NCI-H1436 treated with DMSO at 0.1 percent for 48 hours (cell line): ENCODE data around the gene CAND2.

Experiments
- DNase-seq: peaks from one replicate; lab custom pipeline; 2025; lab: John Stamatoyannopoulos, UW

CAND2 gene

DNA sequence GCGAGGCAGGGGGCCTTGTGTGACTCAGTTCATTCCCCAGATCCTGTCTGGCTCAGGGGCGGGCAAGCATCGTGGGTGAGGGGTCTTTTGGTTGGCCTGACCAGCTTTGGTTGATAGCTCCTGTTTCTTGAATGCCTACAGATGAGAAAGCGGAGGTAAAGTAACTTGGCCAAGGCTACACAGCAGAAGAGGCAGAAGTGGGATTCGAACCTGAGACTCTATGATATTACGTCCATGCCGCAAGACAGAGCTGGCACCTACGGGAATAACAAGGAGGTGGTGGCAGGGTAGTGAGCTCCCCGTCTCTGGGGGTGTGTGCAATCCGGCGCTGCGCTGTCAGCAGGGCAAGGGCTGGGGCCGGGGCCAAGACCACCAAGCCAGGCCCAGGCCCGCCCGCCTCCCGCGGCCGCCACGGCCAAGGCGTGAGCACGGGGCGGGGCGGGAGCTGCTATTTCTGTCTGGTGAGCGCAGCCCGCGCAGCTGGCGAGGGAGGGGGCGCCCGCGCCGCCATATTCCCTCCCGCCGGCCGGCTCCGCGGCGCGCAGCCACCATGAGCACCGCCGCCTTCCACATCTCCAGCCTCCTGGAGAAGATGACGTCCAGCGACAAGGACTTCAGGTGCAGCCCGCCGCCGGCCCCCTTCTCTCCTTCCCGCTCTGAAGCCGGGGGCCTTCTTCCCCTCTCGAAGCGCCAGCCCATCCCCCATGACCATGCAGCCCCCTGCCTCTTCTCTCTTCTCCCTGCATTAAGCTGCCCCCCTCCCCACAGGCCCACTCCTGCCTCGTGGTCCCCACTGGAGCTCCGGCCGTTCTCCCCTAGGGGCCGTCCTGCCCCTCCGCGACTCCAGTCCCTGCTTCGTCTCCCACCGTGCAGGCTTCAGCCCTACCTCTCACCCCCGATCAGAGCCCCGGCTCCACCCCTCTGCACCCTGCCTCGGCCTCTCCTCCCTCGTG is at the start of gene CAND2:
TSS of gene CAND2 (plus strand) at position 510 of the 953 bp plus-strand sequence. CDS start at position 551, 41 bp downstream.
- no peak for DNase-seq

DNA sequence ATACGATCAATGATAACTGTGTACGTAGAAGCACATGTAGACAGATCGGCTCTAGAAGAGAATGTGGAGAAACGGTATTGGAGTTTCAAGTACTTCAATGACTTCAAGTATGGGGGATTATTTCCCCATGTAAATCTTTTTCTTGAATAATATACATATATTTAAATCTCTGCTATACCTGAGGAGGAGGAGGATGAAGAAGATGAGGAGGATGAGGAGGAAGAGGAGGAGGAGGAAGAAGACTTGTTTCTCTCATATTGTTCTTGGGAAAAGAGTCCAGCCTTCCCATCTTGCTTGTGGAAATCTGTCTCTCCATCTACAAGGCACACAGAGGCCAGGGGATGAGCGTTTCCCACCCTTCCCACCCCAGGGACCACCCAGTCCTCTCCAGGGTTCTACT is 48.0 kb upstream of the CAND2 start:
- DNase-seq: no peak

DNA sequence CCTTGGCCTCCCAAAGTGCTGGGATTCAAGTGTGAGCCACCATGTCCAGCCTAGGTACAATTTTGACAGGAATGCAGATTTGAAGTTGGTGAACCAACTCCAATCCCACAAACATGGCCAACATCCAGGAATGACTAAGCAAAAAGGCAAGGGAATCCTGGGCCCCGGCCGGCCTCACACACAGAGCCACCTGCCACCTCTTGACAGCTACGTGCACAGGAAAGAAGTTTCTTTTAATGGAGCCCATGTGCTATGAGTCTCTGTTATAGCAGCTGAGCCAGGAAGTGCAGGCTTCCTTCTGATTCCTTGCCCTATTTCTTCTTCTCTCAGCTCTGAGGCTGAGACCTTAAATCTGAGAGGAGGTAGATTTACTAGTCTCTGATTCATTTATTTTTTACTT is 46.3 kb upstream of the CAND2 start:
- DNase-seq: no peak

DNA sequence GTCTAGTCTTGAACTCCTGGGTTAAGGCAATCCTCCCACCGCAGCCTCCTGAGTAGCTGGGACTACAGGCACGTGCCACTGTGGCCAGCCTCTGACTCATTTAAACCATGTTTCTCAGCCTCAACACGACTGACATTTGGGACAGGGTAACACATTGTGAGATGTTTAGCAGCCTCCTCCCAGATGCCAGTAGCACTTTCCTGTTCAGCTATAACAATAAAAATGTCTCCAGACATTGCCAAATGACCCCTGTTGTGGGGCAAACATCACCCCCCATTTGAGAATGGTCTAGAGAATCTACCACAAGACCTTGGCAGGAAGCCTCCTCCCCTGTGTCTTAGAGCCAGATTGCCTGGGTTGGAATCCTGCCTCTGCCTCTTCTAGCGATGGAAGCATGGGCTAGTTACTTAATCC is 45.8 kb upstream of the CAND2 start:
- no peak for DNase-seq

DNA sequence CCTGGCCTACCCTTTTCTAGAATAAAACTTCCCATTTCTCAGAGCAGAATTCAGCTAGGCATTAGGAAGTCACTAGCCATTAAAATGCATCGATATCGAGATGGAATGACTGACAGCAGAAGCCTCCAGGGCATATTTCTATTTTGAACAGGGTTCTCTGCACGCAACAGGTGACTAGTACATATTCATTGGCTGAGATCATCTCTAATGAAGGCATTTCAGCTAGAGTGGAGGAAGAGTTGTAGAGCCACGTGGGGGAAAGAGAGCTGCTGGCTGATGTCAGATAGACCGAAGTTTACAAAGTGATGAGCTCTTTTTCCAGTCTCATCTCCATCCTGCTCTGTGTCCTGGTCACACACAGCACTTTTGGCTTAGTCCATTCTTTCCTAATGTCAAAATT is 44.9 kb upstream of the CAND2 start:
- no peak for DNase-seq

DNA sequence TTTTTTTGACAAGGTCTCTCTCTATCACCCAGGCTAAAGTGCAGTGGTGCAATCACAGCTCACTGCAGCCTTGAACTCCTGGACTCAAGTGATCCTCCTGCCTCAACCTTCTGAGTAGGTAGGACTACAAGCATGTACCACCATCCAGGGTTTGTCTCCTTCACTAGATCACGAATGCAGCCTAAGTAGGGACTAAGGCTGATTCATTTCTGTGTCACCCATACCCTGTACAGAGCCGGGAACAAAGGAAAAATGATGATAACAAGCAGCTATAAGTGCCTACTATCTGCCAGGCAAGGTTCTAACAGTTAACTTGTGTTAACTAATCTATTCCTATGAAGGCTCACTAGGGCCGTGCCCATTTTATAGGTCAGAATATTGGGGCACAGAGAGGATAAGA is 44.4 kb upstream of the CAND2 start:
- no peak for DNase-seq

DNA sequence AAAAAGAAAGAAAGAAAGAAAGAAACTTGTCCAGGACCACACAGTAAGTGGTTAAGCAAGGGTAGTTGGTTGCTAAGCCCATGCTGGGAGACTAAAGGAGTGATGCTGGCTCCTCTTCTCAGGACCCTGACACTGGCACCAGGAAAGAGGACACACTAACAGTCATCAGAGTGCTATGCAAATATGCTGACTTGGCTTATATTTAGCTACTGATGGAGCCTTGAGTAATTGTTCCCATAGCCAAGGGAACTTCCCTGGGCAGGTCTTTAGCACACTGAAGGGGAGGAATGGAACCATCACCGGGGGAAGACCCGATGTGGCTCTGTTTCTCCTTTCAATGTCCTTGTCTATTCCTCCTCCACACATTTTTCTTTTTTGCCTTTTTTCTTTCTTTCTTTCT is 43.7 kb upstream of the CAND2 start:
- DNase-seq: no peak

DNA sequence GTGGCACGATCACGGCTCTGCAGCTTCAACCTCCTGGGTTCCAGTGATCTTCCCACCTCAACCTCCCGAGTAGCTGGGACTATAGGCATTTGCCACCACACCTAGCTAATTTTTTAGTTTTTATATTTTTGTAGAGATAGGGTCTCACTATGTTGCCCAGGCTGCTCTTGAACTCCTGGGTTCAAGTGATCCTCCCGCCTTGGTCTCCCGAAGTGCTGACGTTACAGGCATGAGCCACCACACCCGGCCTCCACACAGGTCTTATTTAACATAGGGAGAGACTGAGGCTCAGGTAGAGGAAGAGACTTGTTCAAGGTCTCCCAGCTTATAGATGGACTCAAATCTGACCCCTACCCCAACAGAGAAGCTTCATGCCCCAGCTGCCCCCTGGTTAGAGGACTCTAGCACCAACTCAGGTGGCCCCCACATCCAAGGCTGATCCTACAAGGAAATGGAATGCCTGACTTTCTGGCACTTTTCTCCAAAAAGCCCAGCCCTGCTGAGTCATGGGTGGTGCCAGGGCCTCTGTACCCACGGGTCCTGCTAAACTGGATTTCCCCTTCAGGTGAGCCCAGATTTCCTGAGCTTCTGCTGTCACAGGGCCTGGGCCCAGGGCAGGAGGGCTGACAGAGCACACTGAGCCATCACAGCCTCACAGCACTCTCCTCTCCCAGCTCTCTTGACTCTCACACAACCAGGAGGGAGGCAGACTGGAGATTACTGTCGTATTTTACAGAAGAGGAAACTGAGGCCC is 43.0 kb upstream of the CAND2 start:
- DNase-seq: no peak

DNA sequence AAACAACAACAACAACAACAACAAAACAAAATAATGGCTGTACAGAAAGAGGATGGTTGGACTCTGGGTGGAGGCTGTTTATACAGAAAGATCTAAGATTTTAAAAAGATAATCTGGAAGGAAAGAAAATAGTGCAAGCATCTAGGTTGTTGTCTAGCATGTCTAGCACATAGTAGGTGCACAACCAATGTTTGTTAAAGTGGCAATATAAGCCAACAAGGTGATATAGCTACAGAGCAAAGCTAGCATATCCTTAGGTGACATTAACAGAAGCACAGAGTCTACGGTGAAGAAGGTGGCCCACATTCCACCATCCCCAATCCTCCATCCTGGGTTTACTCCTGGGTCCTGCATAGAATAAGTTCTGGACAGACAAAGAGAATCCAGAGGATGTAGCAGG is 42.2 kb upstream of the CAND2 start:
- no peak for DNase-seq

DNA sequence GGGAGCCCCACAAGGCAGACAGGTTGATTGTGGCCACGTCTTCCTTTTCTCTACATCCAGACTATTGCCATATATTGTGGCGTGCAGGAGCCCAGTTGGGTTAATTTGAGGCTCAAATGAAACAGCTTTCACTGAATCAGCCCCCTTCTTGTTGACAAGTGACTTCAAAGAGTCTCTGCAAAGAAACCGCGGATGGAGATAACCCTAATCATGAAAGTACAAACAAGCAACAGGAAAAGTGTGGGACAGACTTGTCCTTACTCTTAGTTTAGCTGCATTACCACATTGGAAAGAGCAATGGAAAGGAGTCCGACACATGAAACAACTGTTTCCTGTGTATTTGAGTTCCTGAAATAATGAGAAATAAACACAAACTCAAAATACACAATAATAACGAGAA is 40.7 kb upstream of the CAND2 start:
- DNase-seq: no peak

DNA sequence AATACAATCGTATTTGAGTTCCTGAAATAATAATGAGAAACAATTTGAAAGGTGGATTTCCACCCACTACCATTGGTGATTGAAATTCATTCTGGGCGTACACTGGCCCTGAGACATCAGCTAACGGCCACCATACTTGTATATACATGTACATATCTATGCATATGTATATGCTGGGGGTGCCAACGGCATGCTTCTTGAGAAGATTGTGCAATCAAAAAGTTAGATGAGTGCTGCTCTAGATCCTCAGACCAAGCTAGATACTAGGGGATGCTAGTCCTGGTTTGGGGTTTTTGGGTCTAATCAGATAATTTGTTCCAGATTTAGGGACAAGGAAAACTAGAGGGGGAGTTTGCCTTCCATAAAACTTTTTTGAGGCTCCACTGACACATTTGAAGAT is 40.3 kb upstream of the CAND2 start:
- no peak for DNase-seq

DNA sequence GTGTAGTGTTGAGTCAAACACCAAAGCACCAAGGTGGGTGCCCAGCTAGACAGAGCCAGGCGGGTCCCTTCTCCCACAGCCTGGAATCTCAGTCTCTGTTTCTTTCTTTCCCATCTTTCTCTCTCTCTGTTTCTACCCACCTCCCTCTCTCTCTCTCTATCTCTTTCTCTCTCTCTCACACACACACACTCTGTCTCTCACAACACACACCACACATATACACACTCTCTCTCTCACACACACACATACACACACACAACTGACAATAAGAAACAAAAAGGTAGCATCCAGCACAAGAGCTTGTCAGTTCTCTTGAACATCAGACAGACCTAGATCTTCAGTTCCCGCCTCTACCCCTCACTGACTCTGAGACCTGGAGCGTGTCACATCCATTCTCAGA is 39.8 kb upstream of the CAND2 start:
- no peak for DNase-seq

DNA sequence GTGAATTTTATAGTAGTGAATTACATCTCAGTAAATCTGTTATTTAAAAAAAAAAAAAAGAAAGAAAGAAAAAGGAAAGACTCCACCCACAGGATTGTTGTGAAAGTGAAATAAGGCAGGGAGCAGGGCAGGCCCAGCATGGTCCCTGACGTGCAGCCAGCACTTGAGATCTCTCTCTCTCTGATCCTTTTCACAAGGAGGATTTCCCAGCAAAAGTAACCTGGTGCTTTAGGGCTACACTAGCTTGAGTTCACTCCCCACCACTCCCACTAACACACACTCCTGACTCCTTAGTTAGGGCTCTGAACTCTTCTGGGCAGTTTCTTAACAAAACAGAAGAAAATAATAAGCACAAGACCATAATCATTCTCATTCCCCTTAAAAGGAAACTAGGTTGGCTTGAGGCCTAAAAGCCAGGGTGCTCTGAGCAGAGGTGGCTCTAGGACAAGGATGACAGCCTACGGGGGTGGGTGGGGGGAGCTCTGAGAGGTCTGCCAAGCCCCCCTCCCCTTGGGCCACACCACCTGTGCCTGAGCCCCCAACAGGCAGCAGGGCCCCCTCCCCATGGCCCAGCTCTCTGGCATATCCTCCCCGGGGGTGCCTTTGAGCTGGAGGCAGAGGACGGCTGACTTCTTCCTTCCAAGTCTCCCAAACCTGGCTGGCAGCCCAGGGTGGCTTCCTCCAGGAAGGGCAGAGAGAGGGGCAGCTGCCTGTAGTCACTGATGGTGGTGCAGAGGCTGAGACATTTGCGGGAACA is 38.3 kb upstream of the CAND2 start:
- DNase-seq: no peak

DNA sequence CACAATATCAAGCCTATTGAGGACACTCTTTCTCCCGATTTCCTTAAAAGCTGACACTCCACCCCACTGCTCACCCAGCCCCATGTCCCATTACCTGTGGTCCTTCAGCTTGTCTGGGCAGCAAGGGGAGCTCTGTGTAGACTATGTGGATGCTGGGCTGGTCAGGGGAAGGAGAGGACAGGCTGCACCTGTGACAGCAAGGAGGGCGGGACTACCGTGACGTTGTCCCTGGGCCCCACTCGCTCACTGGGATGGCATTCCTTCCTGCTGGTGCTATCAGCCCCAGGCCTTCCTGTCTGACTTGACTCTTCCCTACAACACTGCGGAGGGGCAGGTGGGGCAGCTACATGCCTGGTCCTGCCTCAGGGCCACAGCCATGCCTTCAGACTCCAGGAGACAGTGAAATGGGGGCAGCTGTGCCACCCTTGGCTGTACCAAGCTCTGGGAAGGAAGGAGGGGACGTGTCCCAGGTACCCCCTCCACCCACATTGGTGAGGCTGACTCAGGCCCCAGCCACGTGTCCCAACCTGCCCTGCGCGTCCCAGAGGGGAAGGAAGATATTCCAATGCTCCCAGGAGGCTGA is 37.3 kb upstream of the CAND2 start, which contains the start of gene TMEM40:
TSS of gene TMEM40 (minus strand) at position 163 of the 583 bp plus-strand sequence. CDS start 9,427 bp downstream, outside the sequence.
- DNase-seq: no peak

DNA sequence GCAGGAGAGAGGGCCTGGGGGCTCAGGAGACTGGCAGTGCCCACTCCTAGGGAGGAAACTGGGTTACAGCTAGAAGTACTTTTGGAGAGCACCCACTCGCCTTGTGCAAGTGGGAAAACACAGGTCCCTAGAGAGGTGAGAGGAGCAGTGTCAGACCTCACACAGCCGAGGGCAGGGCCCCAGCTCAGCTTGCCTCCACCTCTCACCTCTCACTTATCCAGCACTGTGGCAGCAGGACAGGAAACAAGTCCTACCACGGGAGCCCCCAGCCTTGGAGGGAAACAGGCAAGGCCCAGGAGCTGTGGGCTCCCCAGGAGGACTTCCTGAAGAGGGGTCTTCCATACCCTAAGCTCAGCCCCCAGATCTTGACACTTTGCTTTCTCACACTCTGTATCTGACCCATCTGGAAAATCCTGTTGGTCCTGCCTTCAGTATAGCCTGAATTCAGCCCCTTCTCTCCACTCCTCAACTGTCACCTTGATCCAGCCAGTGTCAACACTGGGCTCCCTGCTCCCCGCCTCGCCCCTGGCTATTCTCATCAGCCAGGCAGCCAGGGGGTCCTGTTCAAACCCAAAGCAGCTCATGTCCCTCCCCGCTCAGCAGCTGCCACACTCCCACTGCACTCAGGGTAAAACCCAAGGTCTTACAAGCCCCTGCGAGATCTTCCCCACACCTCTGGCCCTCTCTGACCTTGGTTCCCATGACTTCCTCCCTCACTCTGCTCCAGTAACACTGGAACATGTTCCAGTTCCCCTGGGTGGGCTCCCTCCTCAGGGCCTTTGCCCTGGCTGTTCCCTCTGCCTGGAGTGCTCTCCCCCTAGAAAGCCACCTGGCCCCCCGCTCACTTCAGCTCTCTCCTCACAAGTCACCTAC is 36.6 kb upstream of the CAND2 start:
- DNase-seq: no peak

DNA sequence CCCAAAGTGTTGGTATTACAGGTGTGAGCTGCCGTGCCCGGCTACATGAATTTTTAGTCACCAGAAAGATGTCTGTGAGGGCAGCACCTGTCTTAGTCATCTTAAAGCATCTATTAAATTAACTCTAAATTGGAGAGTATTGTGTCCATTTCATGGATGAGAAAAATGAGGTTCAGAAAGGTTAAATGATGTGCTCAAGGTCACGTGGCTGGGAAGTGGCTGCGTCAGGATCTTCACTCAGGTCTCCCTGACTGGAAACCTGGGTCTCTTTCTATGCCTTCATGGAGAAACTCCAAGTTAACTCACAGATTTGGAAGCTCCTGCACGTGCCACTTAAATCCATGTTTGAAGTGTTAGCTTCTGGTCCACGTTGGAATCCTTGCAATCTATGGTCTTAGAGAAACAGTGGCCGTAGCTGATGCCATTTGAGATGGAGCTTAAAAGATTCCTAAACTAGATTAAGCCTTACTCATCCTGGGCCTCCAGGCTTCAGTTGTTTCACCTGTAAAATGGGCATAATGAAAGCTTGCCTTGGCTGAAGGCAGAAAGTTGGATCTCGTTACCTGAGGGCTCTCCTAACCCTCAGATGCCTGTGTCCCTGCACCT is 32.2 kb upstream of the CAND2 start:
- no peak for DNase-seq

DNA sequence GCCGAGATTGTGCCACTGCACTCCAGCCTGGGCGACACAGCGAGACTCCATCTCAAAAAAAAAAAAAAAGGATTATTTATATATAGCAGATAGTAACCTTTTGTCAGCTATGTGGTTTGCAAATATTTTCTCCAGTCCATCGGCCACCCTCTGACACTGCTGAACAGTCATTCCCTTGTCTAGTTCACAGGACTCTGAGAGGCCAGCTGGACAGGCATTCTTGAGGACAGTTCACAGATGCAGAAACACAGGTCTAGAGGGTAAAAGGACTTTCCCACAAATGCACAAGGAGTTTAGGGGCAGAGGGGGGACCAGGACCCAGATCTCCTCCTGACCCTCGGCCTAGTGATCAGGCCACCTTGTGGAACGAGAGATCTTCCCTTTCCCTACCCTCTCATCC is 29.9 kb upstream of the CAND2 start:
- DNase-seq: no peak

DNA sequence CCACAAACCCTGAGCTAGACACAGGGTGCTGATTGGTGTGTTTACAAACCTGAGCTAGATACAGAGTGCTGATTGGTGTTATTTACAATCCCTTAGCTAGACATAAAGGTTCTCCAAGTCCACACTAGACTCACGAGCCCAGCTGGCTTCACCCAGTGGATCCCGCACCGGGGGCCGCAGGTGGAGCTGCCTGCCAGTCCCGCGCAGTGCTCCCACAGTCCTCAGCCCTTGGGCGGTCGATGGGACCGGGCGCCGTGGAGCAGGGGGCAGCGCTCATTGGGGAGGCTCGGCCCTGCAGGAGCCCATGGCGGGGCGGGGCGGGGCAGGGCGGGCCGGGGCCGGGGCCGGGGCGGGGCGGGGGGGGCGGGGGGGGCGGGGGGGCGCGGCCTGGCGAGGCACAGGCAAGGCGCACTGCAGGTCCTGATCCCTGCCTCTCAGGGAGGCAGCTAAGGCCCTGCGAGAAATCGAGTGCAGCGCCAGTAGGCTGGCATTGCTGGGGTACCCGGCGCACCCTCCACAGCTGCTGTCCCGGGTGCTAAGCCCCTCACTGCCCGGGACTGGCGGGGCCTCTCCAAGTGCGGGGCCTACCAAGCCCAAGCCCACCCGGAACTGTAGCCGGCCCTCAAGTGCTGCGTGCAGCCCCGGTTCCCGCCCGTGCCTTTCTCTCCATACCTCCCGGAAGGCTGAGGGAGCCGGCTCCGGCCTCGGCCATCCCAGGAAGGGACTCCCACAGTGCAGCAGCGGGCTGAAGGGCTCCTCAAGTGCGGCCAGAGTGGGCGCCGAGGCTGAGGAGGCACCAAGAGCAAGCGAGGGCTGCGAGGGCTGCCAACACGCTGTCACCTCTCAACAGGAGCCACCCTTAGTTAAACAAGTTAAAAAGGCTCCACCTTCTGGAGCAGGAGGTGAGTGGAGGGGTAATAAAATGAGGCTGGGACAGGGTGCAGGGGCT is 27.6 kb upstream of the CAND2 start:
- DNase-seq: no peak

DNA sequence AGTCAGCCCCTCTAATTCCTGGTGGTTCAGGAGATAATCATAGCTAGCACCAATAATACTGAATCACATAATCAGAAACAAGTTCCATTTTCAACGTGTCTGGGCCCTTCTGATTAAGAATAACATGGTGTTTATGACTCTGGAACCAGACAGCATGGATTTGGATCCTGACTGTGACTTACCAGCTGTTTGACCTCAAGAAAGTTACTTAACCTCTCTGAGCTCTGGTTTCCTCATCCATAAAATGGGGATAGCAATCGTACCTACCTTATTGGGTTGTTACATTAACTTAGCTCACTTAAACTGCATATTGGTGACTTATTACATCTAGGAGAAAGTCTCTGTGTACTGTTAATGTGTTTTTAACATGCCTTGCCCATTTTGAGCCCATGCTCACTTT is 26.7 kb upstream of the CAND2 start:
- no peak for DNase-seq
